Gastrocnemius medialis (tissue), 4 donors: Measurements from ENCODE around the gene CYREN. TPM values are rescaled to one million over a fixed set of nuclear protein-coding genes. Genes with fewer than 3 reads are reported as not detected.

Experiments
- ATAC-seq, 2 donors: fragments of 150-250 bp; one replicate each; pipeline ENCODE4 v1.9.1; 2016
- DNase-seq, 2 donors: peaks; one replicate each; pipeline ENCODE4 v3.0.0-alpha.2; 2019
- H3K27ac ChIP-seq, 4 donors: fragments of 200-600 bp; sonication (generic); 1 replicate in 1 of 4; 2 replicates in 3 of 4; pipeline ENCODE4 v1.5.1; 2016 to 2018; ENCODE audit warnings: mild to moderate bottlenecking in 2 of 4, moderate library complexity in 1 of 4
- H3K27me3 ChIP-seq, 3 donors: fragments of 200-600 bp; sonication (generic) in 2 of 3; 1 replicate in 1 of 3; 2 replicates in 2 of 3; pipeline versions ENCODE4 v1.5.1 to v1.6.0; 2016 to 2019; ENCODE audit warnings: mild to moderate bottlenecking in 1 of 3, moderate library complexity in 1 of 3
- H3K36me3 ChIP-seq, 2 donors: fragments of 200-600 bp; sonication (generic) in 1 of 2; one replicate each; pipeline ENCODE4 v1.5.1; 2017 to 2018
- H3K4me1 ChIP-seq, 2 donors: fragments of 200-600 bp; sonication (generic) in 1 of 2; one replicate each; pipeline ENCODE4 v1.5.1; 2016 to 2017; ENCODE audit warnings: mild to moderate bottlenecking in 2 of 2
- H3K4me3 ChIP-seq, 4 donors: fragments of 200-600 bp; sonication (generic) in 3 of 4; 1 replicate in 1 of 4; 2 replicates in 3 of 4; pipeline ENCODE4 v1.5.1; 2016 to 2019; ENCODE audit warnings: mild to moderate bottlenecking in 2 of 4
- H3K9me3 ChIP-seq, 3 donors: fragments of 200-600 bp; sonication (generic) in 2 of 3; 1 replicate in 1 of 3; 2 replicates in 2 of 3; pipeline ENCODE4 v1.5.1; 2016 to 2019
- CTCF ChIP-seq, 5 experiments: fragments of 450-650 bp in 3 of 5; fragments of 200-600 bp in 2 of 5; sonication (generic) in 2 of 5; IDR thresholded peaks in 4 of 5; conservative IDR thresholded peaks in 1 of 5; 1 replicate in 4 of 5; 2 replicates in 1 of 5; pipeline ENCODE4 v1.5.1; 2016 to 2019; ENCODE audit warnings: antibody characterized with exemption in 5 of 5, mild to moderate bottlenecking in 3 of 5, moderate library complexity in 3 of 5
- POLR2A ChIP-seq, 2 donors: fragments of 450-650 bp; IDR thresholded peaks; one replicate each; pipeline ENCODE4 v1.6.1; 2017; ENCODE audit warnings: antibody characterized with exemption in 2 of 2, mild to moderate bottlenecking in 2 of 2, moderate library complexity in 2 of 2
- in situ Hi-C, 4 donors: fragments of 200-750 bp; cut with MboI; loops; one replicate each; pipeline versions ENCODE4 v1.15.0 to v1.8.0; 2017; ENCODE audit warnings: low sequenced_read_pairs in 4 of 4
- intact Hi-C: fragments of 100-400 bp; cut with DNase I; formaldehyde crosslinking; loops from one replicate; pipeline ENCODE4 v1.15.1; 2023; ENCODE audit warnings: low total_unique reads
- total RNA-seq, 4 donors: library from RNA; depleted of rRNA; stranded (reverse); fragments of >200 nt; gene quantifications; one replicate each; pipeline versions ENCODE4 v1.1.0 to v1.2.3, GENCODE V29; 2016

Gene CYREN
- total RNA-seq, 4 donors from 2014 or later, result 11.8 to 51.5 (median 20.4) TPM

- no peak overlapping the region for H3K27ac ChIP-seq
These were observed 34.4 kb upstream of the CYREN start for GRCh38 chr7:135204876-135205275.

GRCh38 chr7:135204341-135204749 is 33.8 kb upstream of the CYREN start:
- peaks cover 0 to 54% of the 10 kb centered on the region in 2 donors for H3K36me3 ChIP-seq
- no peak for DNase-seq
- no peak for TF ChIP-seq POLR2A (IDR thresholded peaks at IDR 0.05)
- TF ChIP-seq CTCF (IDR thresholded peaks at IDR 0.05 in 4 of 5, conservative IDR thresholded peaks at IDR 0.05 in 1 of 5), result no peak
- H3K9me3 ChIP-seq, result no peaks in the 10 kb centered on the region
- in situ Hi-C loops, result loop anchor here in 1 of 4 donors (10.0 kb wide), 1 partner anchor 220 kb away; the partner anchor contains the start of gene AGBL3
- no peaks in the 10 kb centered on the region for H3K27me3 ChIP-seq
- intact Hi-C loops, result no loop called here
- no peak overlapping the region for H3K27ac ChIP-seq
- H3K4me1 ChIP-seq, result peaks cover 6 to 16% of the 10 kb centered on the region in 2 donors
- H3K4me3 ChIP-seq, result no peak overlapping the region
- no peak for ATAC-seq

More at GRCh38 chr7:135204876-135205275, 34.4 kb upstream of the CYREN start:
- Histone ChIP-seq H3K4me3 (no peak overlapping the region), H3K4me1 (peaks cover 10 to 16% of the 10 kb centered on the region in 2 donors), H3K27me3 (no peaks in the 10 kb centered on the region), H3K36me3 (peaks cover 0 to 49% of the 10 kb centered on the region in 2 donors), H3K9me3 (no peaks in the 10 kb centered on the region)
- TF ChIP-seq CTCF (IDR thresholded peaks at IDR 0.05 in 4 of 5, conservative IDR thresholded peaks at IDR 0.05 in 1 of 5), result no peak
- no peak for TF ChIP-seq POLR2A (IDR thresholded peaks at IDR 0.05)
- intact Hi-C loops, result no loop called here
- in situ Hi-C loops, result loop anchor here in 1 of 4 donors (10.0 kb wide), 1 partner anchor 220 kb away; the partner anchor contains the start of gene AGBL3
- no peak for DNase-seq
- ATAC-seq, result no peak

- H3K27me3 ChIP-seq, result no peaks in the 10 kb centered on the region
- no peak for TF ChIP-seq POLR2A (IDR thresholded peaks at IDR 0.05)
- no peak for TF ChIP-seq CTCF (IDR thresholded peaks at IDR 0.05 in 4 of 5, conservative IDR thresholded peaks at IDR 0.05 in 1 of 5)
- in situ Hi-C loops, result loop anchor here in 1 of 4 donors (10.0 kb wide), 1 partner anchor 217 kb away; the partner anchor contains the start of gene AGBL3
- intact Hi-C loops, result no loop called here
- H3K9me3 ChIP-seq, result no peaks in the 10 kb centered on the region
- ATAC-seq, result no peak
- no peak overlapping the region for H3K27ac ChIP-seq
- DNase-seq, result no peak
- no peak overlapping the region for H3K4me3 ChIP-seq
- peaks cover 0 to 82% of the 10 kb centered on the region in 2 donors for H3K36me3 ChIP-seq
- peaks cover 2 to 6% of the 10 kb centered on the region in 2 donors for H3K4me1 ChIP-seq
These were observed 30.8 kb upstream of the CYREN start for GRCh38 chr7:135201350-135201749.

GRCh38 chr7:135200821-135201331 is 30.4 kb upstream of the CYREN start:
- H3K4me1 ChIP-seq, result peaks cover 2 to 6% of the 10 kb centered on the region in 2 donors
- DNase-seq (no peak), ATAC-seq (no peak)
- intact Hi-C loops, result no loop called here
- H3K9me3 ChIP-seq, result no peaks in the 10 kb centered on the region
- H3K27ac ChIP-seq, result no peak overlapping the region
- in situ Hi-C loops, result loop anchor here in 1 of 4 donors (10.0 kb wide), 1 partner anchor 216 kb away; the partner anchor contains the start of gene AGBL3
- H3K4me3 ChIP-seq, result no peak overlapping the region
- TF ChIP-seq CTCF (IDR thresholded peaks at IDR 0.05 in 4 of 5, conservative IDR thresholded peaks at IDR 0.05 in 1 of 5) (no peak), POLR2A (IDR thresholded peaks at IDR 0.05) (no peak)
- H3K36me3 ChIP-seq, result peaks cover 0 to 84% of the 10 kb centered on the region in 2 donors
- H3K27me3 ChIP-seq, result no peaks in the 10 kb centered on the region
